Suprapubic skin (tissue), 4 donors: ENCODE results near the gene TRIM39. TPM values are rescaled to one million over a fixed set of nuclear protein-coding genes. Genes with fewer than 3 reads are reported as not detected.
"Not testable (repeated sequence)": the region's sequence is repeated elsewhere in the genome, so short reads cannot be mapped to it uniquely, and the experiment has no call there.

Experiments used
- DNase-seq, 2 donors: peaks; one replicate each; pipeline ENCODE4 v3.0.0-alpha.2; 2019; ENCODE audit warnings: low spot score in 2 of 2
- H3K27ac ChIP-seq: fragments of 200-600 bp; sonication (generic); one replicate; pipeline ENCODE4 v1.5.1; 2019
- H3K27me3 ChIP-seq: fragments of 200-600 bp; sonication (generic); one replicate; pipeline ENCODE4 v1.5.1; 2019
- H3K36me3 ChIP-seq: fragments of 200-600 bp; sonication (generic); one replicate; pipeline ENCODE4 v1.5.1; 2019
- H3K4me1 ChIP-seq: fragments of 200-600 bp; sonication (generic); one replicate; pipeline ENCODE4 v1.5.1; 2019
- H3K4me3 ChIP-seq: fragments of 200-600 bp; sonication (generic); one replicate; pipeline ENCODE4 v1.5.1; 2019; ENCODE audit warnings: mild to moderate bottlenecking
- H3K9me3 ChIP-seq: fragments of 200-600 bp; sonication (generic); one replicate; pipeline ENCODE4 v1.5.1; 2019
- EP300 ChIP-seq: sonication (generic); formaldehyde crosslinking; IDR thresholded peaks from one replicate; pipeline ENCODE4 v1.6.1; 2017; ENCODE audit warnings: antibody characterized with exemption
- POLR2A ChIP-seq, 2 donors: fragments of 450-650 bp; IDR thresholded peaks; one replicate each; pipeline ENCODE4 v1.6.1; 2017; ENCODE audit warnings: antibody characterized with exemption in 2 of 2, mild to moderate bottlenecking in 2 of 2, moderate library complexity in 2 of 2
- POLR2AphosphoS5 ChIP-seq, 3 donors: sonication (generic); formaldehyde crosslinking; IDR thresholded peaks; one replicate each; pipeline ENCODE4 v1.6.1; 2017; ENCODE audit warnings: antibody characterized with exemption in 3 of 3
- WGBS: methylation state at CpG from one replicate; pipeline ENCODE4 v1.1.5; 2018; 5-methylcytosine and 5-hydroxymethylcytosine counted together
- total RNA-seq, 4 donors: library from RNA; depleted of rRNA; stranded (reverse); fragments of >200 nt; gene quantifications; one replicate each; pipeline ENCODE4 v1.1.0, GENCODE V29; 2016
- TF ChIP-seq, protein P1 (sequence below), 2 donors: fragments of 200-600 bp in 1 of 2; fragments of 450-650 bp in 1 of 2; sonication (generic) in 1 of 2; IDR thresholded peaks; one replicate each; pipeline ENCODE4 v1.5.1; 2016 to 2019; ENCODE audit warnings: antibody characterized with exemption in 2 of 2, mild to moderate bottlenecking in 1 of 2, moderate library complexity in 1 of 2

TRIM39 gene
- total RNA-seq, 4 donors from 2014 or later, result 6.6 to 17.8 (median 9.2) TPM

GRCh38 chr6:30360139-30360538, 33.4 kb downstream of the TRIM39 start:
- H3K4me3 ChIP-seq, result no peak overlapping the region
- H3K27me3 ChIP-seq, result peaks cover 80% of the 10 kb centered on the region
- peaks cover 8% of the 10 kb centered on the region for H3K4me1 ChIP-seq
- WGBS, result 57% methylated on average over 13 of the region's 13 CpGs
- TF ChIP-seq POLR2A (IDR thresholded peaks at IDR 0.05), result no peak
- TF ChIP-seq, protein P1, sequence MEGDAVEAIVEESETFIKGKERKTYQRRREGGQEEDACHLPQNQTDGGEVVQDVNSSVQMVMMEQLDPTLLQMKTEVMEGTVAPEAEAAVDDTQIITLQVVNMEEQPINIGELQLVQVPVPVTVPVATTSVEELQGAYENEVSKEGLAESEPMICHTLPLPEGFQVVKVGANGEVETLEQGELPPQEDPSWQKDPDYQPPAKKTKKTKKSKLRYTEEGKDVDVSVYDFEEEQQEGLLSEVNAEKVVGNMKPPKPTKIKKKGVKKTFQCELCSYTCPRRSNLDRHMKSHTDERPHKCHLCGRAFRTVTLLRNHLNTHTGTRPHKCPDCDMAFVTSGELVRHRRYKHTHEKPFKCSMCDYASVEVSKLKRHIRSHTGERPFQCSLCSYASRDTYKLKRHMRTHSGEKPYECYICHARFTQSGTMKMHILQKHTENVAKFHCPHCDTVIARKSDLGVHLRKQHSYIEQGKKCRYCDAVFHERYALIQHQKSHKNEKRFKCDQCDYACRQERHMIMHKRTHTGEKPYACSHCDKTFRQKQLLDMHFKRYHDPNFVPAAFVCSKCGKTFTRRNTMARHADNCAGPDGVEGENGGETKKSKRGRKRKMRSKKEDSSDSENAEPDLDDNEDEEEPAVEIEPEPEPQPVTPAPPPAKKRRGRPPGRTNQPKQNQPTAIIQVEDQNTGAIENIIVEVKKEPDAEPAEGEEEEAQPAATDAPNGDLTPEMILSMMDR (IDR thresholded peaks at IDR 0.05), result no peak
- no peak for TF ChIP-seq EP300
- H3K36me3 ChIP-seq, result no peaks in the 10 kb centered on the region
- H3K9me3 ChIP-seq, result peaks cover 4% of the 10 kb centered on the region
- no peak for DNase-seq
- H3K27ac ChIP-seq, result no peak overlapping the region

DNA sequence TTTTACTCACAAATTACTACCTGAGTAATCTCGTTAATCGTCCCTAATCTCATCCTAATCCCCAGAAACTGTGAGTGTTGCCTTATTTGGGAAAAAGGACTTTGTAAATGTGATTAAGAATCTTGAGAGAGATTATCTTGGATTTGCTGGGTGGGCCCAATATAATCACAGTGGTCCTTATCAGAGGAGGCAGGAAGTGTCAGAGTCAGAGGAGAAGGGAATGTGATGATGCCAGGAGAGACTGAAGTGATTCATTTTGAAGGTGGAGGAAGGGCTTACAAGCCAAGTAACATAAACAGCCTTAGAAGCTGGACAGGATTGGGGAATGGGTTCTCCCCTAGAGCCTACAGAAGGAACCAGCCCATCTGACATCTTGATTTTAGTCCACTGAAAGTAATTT, 34.9 kb downstream of the TRIM39 start:
- Histone ChIP-seq H3K36me3 (no peaks in the 10 kb centered on the region), H3K9me3 (peaks cover 4% of the 10 kb centered on the region), H3K4me3 (no peak overlapping the region), H3K27ac (no peak overlapping the region), H3K27me3 (peaks cover 76% of the 10 kb centered on the region), H3K4me1 (peaks cover 8% of the 10 kb centered on the region)
- WGBS, result 94% methylated on average over 2 of the region's 2 CpGs
- DNase-seq, result no peak
- TF ChIP-seq POLR2A (IDR thresholded peaks at IDR 0.05), result no peak
- no peak for TF ChIP-seq POLR2AphosphoS5 (IDR thresholded peaks at IDR 0.05)
- TF ChIP-seq EP300, result no peak
- TF ChIP-seq, protein P1 (IDR thresholded peaks at IDR 0.05), result no peak

DNA sequence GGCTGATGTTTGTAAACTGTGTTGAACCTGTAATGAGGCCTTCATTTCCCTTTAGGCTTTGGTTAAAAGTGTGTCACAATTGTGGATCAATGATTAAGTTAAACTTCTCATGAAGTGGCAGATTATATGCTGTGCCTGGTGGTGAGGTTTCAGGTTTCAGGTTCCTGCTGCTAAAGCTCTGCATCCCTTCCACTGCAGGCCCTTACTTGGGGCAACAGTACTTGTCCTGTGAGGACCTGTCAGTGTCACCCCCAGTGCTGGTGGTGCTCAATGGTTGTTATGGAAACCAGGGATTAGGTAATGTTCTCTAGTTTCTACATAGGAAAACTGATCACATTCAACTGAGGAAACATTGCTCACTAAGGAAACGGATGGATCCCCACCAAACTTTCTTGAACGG, 36.7 kb downstream of the TRIM39 start:
- DNase-seq, result no peak
- no peaks in the 10 kb centered on the region for H3K36me3 ChIP-seq
- H3K4me1 ChIP-seq, result no peaks in the 10 kb centered on the region
- peaks cover 67% of the 10 kb centered on the region for H3K27me3 ChIP-seq
- 81% methylated on average over 2 of the region's 2 CpGs for whole genome bisulfite sequencing
- TF ChIP-seq POLR2A (IDR thresholded peaks at IDR 0.05), result no peak
- no peak for TF ChIP-seq POLR2AphosphoS5 (IDR thresholded peaks at IDR 0.05)
- TF ChIP-seq, protein P1 (IDR thresholded peaks at IDR 0.05), result no peak
- no peak for TF ChIP-seq EP300
- no peak overlapping the region for H3K4me3 ChIP-seq
- no peak overlapping the region for H3K27ac ChIP-seq
- peaks cover 4% of the 10 kb centered on the region for H3K9me3 ChIP-seq

GRCh38 chr6:30364591-30364990, 37.9 kb downstream of the TRIM39 start:
- Histone ChIP-seq H3K36me3 (no peaks in the 10 kb centered on the region), H3K4me3 (no peak overlapping the region), H3K4me1 (no peaks in the 10 kb centered on the region), H3K27ac (no peak overlapping the region), H3K27me3 (peaks cover 55% of the 10 kb centered on the region), H3K9me3 (peaks cover 4% of the 10 kb centered on the region)
- WGBS, result 79% methylated on average over 2 of the region's 2 CpGs
- TF ChIP-seq, protein P1 (IDR thresholded peaks at IDR 0.05), result no peak
- TF ChIP-seq POLR2A (IDR thresholded peaks at IDR 0.05) (no peak), EP300 (no peak), POLR2AphosphoS5 (IDR thresholded peaks at IDR 0.05) (no peak)
- DNase-seq, result no peak

DNA sequence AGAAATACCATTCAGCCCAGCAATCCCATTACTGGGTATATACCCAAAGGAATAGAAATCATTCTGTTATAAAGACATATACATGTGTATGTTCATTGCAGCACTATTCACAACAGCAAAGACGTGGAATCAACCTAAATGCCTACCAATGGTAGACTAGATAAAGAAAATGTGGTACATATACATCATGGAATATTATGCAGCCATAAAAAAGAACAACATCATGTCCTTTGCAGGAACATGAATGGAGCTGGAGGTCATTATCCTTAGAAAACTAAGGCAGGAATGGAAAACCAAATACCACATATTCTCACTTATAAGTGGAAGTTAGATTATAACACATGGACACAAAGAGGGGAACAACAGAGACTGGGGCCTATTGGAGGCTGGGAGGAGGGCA, 42.6 kb downstream of the TRIM39 start:
- not testable (repeated sequence) for H3K4me1 ChIP-seq, H3K36me3 ChIP-seq, H3K27ac ChIP-seq, DNase-seq, H3K4me3 ChIP-seq, H3K9me3 ChIP-seq
- H3K27me3 ChIP-seq, result peaks cover 23% of the 10 kb centered on the region
- WGBS, result 38% methylated on average over 1 of the region's 1 CpG

DNA sequence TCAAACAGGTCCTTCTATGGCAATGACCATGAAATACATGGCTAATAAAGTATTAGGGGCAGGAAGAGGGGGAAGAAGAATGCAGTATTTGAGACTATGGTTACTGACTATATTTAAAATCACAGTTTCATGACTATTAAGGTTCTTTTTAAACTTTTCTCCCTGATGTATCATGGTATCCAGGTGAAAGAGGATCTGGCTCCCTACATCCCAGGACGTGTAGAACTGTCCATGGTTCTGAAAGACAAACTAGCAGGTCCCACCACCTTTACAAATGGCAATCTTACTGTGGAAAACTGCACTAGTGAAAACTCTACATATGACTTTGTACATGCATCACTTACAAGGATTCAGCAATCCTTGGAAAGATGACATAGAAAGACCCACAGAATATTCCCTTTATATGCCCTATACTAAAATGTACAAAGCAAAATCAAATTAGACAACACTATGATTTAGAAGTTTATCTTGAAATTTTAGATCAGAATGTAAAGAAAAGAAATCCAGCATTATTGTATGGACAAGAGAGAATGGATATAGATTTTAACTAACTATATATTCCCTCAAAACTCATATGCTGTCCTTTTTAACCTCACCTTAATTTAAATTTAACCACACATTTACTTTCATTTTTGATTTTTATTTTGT, 51.7 kb downstream of the TRIM39 start:
- no peak overlapping the region for H3K27ac ChIP-seq
- no peak for TF ChIP-seq POLR2A (IDR thresholded peaks at IDR 0.05)
- TF ChIP-seq, protein P1 (IDR thresholded peaks at IDR 0.05), result no peak
- TF ChIP-seq EP300, result no peak
- no peak for TF ChIP-seq POLR2AphosphoS5 (IDR thresholded peaks at IDR 0.05)
- no peaks in the 10 kb centered on the region for H3K4me1 ChIP-seq
- no peak for DNase-seq
- H3K4me3 ChIP-seq, result no peak overlapping the region
- no peaks in the 10 kb centered on the region for H3K36me3 ChIP-seq
- 4% methylated on average over 1 of the region's 1 CpG for WGBS
- no peaks in the 10 kb centered on the region for H3K9me3 ChIP-seq
- H3K27me3 ChIP-seq, result peaks cover 32% of the 10 kb centered on the region
